Measurements from ENCODE around the gene HAS3.

DNA sequence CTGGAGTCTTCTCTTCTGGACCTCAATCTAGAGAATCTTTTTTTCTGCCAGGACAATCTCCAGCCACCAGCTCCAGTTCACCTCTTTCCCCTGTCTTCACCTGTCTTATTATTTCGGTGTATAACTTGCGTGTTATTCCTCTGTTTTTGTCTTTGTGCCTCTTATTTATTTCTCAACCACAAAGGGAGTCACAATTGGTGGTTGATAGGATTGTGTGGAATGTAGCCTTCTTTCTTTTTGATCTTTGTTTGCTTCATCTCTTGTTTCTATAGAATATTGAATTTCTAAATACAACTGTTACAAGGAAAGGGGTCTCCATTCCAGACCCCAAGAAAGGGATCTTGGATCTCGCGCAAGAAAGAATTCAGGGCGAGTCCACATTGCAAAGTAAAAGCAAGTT, 35.9 kb upstream of the HAS3 start:
- TF ChIP-seq, protein P1, sequence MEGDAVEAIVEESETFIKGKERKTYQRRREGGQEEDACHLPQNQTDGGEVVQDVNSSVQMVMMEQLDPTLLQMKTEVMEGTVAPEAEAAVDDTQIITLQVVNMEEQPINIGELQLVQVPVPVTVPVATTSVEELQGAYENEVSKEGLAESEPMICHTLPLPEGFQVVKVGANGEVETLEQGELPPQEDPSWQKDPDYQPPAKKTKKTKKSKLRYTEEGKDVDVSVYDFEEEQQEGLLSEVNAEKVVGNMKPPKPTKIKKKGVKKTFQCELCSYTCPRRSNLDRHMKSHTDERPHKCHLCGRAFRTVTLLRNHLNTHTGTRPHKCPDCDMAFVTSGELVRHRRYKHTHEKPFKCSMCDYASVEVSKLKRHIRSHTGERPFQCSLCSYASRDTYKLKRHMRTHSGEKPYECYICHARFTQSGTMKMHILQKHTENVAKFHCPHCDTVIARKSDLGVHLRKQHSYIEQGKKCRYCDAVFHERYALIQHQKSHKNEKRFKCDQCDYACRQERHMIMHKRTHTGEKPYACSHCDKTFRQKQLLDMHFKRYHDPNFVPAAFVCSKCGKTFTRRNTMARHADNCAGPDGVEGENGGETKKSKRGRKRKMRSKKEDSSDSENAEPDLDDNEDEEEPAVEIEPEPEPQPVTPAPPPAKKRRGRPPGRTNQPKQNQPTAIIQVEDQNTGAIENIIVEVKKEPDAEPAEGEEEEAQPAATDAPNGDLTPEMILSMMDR (IDR thresholded peaks at IDR 0.05) = no peak
- no peak for TF ChIP-seq POLR2A (IDR thresholded peaks at IDR 0.05)

Measured in heart left ventricle (tissue), 13 donors.